Inflammatory macrophage treated with lipopolysaccharide for 4 hours (primary cell): ENCODE measurements around the gene ARL13B.
"Not testable (repeated sequence)": the region's sequence is repeated elsewhere in the genome, so short reads cannot be mapped to it uniquely, and the experiment has no call there.

Source experiments
- DNase-seq: peaks from one replicate; pipeline ENCODE4 v3.0.0-alpha.2; 2020

Gene ARL13B

DNA sequence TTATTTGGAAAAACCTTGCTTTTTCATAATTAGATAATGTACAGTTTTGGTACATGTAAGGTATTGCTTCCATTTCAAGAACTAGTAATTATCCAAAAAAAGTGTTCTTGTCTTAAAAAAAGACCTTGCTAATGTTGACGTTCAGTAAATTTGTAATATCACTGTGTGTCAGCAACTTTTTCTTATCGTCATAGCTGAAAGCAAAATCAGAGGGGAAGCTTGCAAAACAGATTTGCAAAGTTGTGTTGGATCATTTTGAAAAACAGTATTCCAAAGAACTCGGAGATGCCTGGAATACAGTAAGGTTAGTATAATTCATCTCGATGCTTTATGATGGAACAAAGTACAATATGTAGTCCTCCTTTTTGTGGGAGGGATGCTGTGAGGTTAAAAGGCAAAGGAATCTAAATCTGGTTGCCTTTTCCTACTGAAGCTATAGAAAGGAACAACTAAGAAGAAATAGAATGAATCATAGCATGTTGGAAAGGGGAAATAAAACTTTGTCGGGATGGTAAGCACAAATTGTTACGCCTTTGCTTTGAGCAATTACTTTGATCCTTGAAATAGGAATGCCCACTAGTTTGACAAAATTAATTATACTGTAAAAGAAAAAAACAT lies 84.4 kb downstream of the ARL13B start:
- DNase-seq = peak; percentile 78

DNA sequence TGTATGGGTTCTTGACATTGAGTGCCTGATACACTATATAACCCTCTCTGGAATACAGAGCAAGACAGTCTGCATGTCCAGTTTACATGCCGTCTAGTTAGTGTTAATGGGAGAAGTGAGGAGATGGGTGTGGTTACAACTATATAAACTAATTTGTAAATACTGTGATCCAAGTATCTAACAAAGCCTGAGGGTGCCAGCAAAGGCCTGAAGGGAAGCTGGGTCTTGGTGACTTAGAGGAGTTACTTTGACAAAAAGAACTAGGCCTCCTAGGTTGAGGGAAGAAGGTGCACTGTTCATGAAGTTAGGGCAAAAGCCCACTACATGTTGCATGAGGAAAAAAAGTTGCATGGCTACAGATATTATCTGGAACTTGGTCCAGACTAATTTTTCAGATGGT lies 85.2 kb downstream of the ARL13B start:
- DNase-seq = peak; percentile 9

DNA sequence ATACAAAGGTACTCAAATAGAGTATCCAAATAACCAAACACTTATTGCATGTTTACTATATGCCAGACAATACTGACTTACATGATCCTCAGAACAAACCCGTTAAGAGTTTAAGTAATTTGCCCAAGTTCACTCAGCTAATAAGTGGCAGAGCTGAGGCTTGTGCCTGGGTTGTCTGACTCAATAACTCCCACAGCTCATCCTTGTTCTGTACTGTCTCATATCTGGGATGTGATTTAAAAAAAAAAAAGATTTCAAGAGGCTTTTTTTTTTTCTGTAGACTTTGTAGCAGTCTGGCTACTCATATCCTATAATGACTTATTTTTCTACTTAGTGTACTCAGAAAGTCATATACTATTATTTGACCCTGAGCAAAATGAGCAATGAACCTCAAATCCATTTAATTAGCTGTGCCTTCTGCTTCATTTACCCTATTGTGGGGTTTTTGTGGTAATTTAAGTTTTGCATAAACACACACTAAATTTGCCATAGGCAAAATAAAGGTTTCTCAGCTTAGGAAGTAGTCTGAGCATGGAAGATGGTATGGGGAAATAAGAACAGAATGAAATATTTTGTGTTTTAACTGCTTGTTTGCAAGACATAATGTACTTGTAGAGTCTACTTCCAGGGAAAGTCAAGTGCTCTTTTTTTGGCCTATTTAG lies 86.0 kb downstream of the ARL13B start:
- peak; percentile 19 for DNase-seq

DNA sequence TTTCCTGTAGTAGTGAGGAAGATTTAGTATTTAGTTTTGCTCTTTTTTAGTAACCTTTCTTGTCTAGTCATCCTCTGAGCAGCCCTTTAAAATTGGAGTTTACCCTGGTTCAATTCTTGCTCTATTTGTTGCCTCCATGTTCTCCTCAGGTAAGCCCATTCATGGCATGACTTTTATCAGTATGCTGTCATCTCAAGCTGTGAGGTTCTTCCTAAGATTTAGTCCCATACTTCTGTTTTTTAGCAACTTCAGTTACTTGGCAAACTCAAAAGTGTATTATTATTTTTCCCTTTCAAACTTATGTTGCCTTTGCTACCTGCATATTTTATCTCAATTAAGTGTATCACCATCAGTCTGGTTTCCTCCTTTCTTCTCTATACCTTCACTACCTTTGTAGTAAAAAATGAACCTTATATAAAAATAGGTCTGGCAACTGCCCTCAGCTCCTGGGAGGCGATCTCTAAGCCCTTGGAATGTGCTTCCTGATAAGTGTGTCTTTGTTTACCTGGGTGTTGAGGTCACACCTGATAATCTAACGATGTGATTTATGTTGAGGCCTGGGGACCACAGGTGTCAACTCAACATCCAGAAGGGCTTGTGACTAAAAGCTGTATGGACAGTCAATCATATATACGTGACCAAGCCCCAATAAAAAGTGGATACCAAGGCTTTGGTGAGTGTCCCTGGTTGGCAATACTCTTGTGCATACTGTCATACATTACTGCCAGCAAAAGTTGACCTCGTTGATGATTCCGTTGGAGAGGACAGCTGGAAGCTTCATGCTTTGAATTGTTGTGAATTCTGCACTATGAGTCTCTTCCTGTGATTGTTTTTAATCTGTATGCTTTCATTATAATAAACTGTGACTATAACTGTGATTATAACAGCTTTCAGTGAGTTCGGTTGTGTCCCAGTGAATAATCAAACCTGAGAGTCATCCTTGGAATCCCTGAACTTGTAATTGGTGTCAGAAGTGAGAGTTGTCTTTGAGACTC lies 86.8 kb downstream of the ARL13B start:
- DNase-seq = no peak

DNA sequence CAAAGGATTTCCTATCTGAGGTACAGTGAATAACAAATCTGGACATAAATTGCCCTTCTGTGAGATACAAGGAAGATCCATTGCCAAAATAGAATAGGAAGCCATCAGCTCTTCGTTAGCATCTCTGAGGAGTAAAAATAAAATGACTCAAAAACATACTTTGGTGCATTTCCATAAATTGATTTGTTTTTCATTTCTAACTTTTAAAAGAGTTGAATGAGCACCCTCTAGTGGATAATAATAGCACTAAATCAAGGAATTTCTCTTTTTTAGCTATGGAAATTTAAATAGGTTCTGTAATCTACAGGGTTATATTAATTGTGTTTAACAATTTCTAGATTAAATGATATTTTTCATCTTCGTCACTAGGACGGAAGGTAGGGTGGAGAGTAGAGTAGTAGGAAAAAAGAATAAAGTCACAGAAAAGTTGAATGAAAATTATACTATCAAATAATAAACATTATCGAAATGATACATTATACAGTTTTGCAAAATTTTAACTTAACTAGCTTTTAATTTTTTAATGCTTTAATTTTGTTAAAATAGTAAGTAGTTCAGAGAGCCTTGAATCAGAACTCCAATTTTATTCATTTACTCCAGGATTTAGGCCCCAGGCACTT lies 89.3 kb downstream of the ARL13B start:
- peak; percentile 48 for DNase-seq

- no peak for DNase-seq
Observed at GRCh38 chr3:94070341-94070911, 90.5 kb downstream of the ARL13B start.

DNA sequence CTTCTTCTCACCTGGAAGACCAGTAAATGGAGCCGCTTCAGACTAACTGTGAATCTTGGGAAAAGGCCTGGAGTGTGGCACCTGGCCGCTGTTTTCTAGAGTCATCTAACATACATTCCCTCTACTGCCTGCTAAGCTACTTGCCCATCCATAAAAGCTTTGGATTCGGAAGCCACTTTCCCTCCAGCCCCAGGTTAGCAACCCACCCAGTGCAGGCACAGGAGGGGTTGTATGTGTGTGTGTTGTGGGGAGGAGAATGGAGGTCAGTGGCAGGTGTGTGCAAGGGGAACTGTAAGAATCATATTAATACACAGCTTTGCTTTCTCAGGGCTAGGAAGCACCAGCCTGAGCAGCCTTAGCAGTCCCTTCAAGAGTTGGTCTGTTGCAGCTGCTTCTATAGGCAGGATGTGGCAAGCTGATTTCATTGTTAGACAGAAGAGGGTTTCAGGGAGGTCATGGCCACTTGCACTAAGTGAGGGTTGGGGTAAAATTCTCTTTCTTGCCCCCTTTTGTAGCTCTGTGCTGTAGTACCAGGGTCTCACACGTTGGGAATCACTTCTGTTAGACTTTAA lies 91.8 kb downstream of the ARL13B start:
- DNase-seq = no peak

GRCh38 chr3:94076055-94076454 lies 96.1 kb downstream of the ARL13B start:
- no peak for DNase-seq

- not testable (repeated sequence) for DNase-seq
Observed at GRCh38 chr3:94080552-94080951, 100.6 kb downstream of the ARL13B start.

DNA sequence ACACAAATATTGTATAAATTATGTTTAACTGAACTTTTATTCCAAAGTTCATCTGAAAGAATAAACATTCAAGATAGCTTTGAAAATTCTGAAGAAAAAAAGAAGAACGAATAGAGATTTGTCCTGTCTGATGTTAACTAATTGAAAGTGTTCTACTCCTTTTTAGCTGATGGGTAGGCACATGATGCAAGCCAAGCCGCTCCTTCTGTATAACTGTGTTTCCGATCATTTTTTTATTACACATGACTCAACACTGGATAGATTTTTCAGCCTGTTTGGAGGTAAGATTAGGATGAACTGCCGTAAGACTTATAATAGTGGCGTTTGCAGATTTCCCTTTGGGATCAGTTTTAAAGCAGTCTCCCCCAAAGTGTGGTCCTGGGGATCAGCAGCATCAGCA lies 101.9 kb downstream of the ARL13B start:
- no peak for DNase-seq

- no peak for DNase-seq
Observed at GRCh38 chr3:94082391-94082937, 102.5 kb downstream of the ARL13B start.

DNA sequence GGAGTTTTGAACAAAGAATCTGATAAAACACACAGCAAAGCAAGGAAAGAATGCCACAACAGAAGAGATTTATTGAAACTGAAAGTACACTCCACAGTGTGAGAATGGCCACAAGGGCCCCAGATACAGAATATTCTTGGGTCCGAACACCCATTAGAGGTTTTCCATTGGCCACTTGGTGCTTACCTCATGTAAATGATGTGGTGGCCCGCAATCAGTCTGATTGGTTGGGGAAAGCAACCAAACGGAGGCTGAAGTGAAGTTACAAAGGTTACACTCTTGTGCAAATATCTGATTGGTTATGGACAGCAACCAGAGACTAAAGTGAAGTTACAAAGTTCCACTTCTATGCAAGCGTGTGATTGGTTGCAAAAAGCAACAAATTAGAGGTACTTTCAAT lies 103.3 kb downstream of the ARL13B start:
- no peak for DNase-seq

DNA sequence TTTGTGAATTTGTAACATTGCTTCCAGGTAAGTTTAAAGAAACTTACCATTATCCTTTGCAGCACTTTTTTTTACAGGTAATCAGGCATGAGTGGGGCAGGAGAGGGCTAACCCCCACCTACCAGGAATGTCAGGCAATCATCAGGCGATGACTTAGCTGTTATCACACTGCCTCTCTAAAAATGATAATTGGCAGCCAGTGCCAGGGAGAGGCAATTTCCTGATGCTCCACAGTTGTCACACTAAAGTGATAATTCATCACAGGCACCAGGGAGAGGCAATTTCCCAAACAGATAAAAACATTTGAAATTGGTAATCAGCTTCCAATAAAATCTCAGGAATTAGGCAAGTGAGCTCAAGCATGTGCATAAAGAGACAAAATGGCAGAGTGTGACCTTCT lies 109.2 kb downstream of the ARL13B start:
- no peak for DNase-seq

GRCh38 chr3:94092086-94092485 lies 112.1 kb downstream of the ARL13B start:
- peak; percentile 77 for DNase-seq

DNA sequence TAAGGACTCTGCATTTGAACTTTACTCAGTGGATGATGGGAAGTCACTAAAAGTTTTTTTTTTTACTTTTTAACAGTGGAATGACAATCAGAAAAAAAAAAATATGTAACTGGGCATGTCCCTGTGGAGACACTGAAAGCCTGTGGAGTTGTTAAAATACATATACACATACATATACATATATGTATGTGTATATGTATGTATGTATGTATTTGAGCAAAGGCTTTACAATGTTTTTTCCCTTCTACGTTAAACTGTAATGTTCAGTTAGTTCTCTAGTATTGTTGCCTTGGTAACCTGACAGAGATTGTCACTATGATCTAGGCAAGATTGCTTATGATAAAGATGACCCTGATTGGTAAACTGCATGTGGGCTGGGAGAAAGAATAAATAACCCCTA lies 113.2 kb downstream of the ARL13B start:
- DNase-seq = no peak

- DNase-seq = peak; percentile 36
Observed at GRCh38 chr3:94095111-94095510, 115.2 kb downstream of the ARL13B start.

DNA sequence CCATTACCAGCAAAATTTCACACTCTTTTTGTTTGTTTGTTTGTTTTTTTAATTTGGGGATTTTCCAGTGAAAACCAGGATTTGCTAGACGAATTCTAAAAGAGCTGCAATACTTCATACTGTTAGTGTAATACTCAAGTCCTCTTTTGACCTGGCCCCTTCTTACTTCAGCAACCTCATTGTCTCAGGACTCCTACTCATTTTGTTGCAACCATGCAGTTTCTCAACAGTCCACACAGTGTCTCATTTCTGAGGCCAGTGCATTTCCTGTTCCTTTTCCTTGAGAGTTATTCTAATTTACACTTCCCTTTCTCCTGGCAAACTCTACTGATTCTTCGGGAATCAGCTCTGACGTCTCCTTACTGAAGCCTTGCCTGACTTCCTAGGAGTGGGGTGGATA lies 118.5 kb downstream of the ARL13B start:
- peak; percentile 96 for DNase-seq

DNA sequence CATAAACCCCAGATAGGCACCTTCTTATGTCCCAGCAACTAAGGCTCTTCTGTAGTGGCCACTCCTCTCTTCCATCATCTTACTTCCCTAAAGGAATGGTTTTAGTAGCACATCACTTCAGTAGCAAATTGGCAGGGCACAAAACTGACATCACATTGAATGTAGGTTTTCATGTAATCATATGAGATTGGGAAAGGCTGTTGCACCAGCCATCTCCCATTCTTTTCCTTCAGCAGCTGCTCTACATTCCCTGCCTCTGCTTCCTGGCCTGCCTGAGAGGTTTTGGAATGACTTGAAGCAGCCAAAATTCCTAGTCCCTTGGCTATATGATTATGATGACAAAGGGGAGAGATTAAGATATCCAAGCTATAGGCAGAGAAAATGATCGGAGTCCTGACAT lies 119.4 kb downstream of the ARL13B start:
- DNase-seq = peak; percentile 28

DNA sequence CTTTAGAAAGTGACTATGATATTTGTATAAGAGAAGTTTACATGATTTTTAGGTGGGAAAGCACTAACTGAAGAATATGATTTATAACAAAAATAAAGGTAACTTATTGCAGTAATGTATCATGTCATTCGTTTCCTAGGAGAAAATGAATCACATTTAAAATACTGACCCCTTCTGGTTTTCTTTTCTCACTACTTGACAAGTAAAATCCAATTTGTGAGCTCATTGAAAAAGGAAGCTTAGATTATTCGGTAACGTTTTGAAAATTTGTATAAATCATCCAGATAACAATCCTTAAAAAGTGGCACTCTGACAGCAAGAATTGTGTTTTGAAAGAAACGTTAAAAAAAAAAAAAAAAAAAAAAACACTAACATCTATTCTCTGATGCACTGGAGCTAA lies 121.9 kb downstream of the ARL13B start:
- DNase-seq = peak; percentile 37
